A549 (cell line): ENCODE results near the gene USP20. TPM values are rescaled to one million over a fixed set of nuclear protein-coding genes. Genes with fewer than 3 reads are reported as not detected.
A peak's percentile ranks its signal among the peaks of the same experiment; 100 is the strongest.
"Not testable (repeated sequence)": the region's sequence is repeated elsewhere in the genome, so short reads cannot be mapped to it uniquely, and the experiment has no call there.

Experiments
- ATAC-seq, 2 experiments: fragments of 200-7000 bp in 1 of 2; fragments of >200 bp in 1 of 2; cut with Nextera tagmentation in 1 of 2; cut with Tn5 transposase in 1 of 2; 3 replicates each; pipeline versions ENCODE4 v1.8.0 to v1.9.1; 2018 to 2020; ENCODE audit warnings: mild to moderate bottlenecking in 1 of 2, moderate library complexity in 1 of 2
- CTCF ChIA-PET: fragments of 300-600 bp; sonication (Branson Sonifier 250); formaldehyde crosslinking; extraction: SDS; loops from one replicate; lab custom pipeline; 2021; ENCODE audit warnings: antibody characterized with exemption, inconsistent platforms; lab: Yijun Ruan, JAX
- POLR2A ChIA-PET: fragments of 350-600 bp; formaldehyde crosslinking; extraction: SDS; loops from one replicate; lab custom pipeline; 2021; ENCODE audit warnings: antibody characterized with exemption, inconsistent platforms; lab: Yijun Ruan, JAX
- DNase-seq, 2 experiments: peaks; one replicate each; pipeline versions ENCODE4 v3.0.0 to v3.0.0-alpha.2; 2011 to 2016; ENCODE audit warnings: low read depth in 1 of 2, low spot score in 1 of 2
- FAIRE-seq: peaks from 2 replicates; lab custom pipeline; 2011; peaks lifted over from hg19 to GRCh38; lab: Jason Lieb, UNC
- H3K27ac ChIP-seq, 2 experiments: fragments of >200 bp; sonication (Bioruptor Twin); formaldehyde crosslinking; 3 replicates each; pipeline ENCODE4 v1.5.1; 2016 to 2017
- H3K4me1 ChIP-seq: fragments of >200 bp; sonication (Bioruptor Twin); formaldehyde crosslinking; 3 replicates; pipeline ENCODE4 v1.6.1; 2016
- H3K4me2 ChIP-seq: fragments of >200 bp; sonication (Bioruptor Twin); formaldehyde crosslinking; 3 replicates; pipeline ENCODE4 v1.6.1; 2016
- H3K4me3 ChIP-seq: fragments of >200 bp; sonication (Bioruptor Twin); formaldehyde crosslinking; 3 replicates; pipeline ENCODE4 v1.5.1; 2016
- H3K9me3 ChIP-seq: fragments of >200 bp; sonication (Bioruptor Twin); formaldehyde crosslinking; 3 replicates; pipeline ENCODE4 v1.6.1; 2016
- BCL3 ChIP-seq: fragments of >200 bp; sonication (Bioruptor Twin); formaldehyde crosslinking; IDR thresholded peaks from 3 replicates; pipeline ENCODE4 v1.6.1; 2016
- CBX2 ChIP-seq: fragments of 200-600 bp; sonication (generic); IDR thresholded peaks from 2 replicates; pipeline ENCODE4 v1.6.1; 2016; ENCODE audit warnings: low read depth, mild to moderate bottlenecking, borderline replicate concordance
- CBX8 ChIP-seq: fragments of 200-600 bp; sonication (generic); IDR thresholded peaks from 2 replicates; pipeline ENCODE4 v1.6.1; 2016
- E2F6 ChIP-seq: IDR thresholded peaks from 2 replicates; pipeline ENCODE4 v1.6.1; 2012; ENCODE audit warnings: low read depth, borderline replicate concordance
- ELK1 ChIP-seq: fragments of 150-350 bp; IDR thresholded peaks from 2 replicates; pipeline ENCODE4 v1.6.1; 2014; ENCODE audit warnings: low read depth, mild to moderate bottlenecking, low read length
- FOSB ChIP-seq: fragments of 250-450 bp; sonication (Bioruptor Pico); IDR thresholded peaks from 2 replicates; pipeline ENCODE4 v1.5.0; 2020; ENCODE audit warnings: mild to moderate bottlenecking, moderate library complexity
- FOXS1 ChIP-seq: fragments of 250-450 bp; sonication (Bioruptor Pico); IDR thresholded peaks from 2 replicates; pipeline ENCODE4 v1.5.0; 2020; ENCODE audit warnings: mild to moderate bottlenecking, moderate library complexity
- HDAC2 ChIP-seq: fragments of 200-600 bp; sonication (generic); IDR thresholded peaks from 2 replicates; pipeline ENCODE4 v1.6.1; 2016
- HEYL ChIP-seq: fragments of 250-450 bp; sonication (Bioruptor Pico); IDR thresholded peaks from 2 replicates; pipeline ENCODE4 v1.8.0; 2021; ENCODE audit warnings: mild to moderate bottlenecking, moderate library complexity
- JUN ChIP-seq, 2 experiments: fragments of >200 bp; sonication (Bioruptor Twin); formaldehyde crosslinking; IDR thresholded peaks; 2 replicates in 1 of 2; 3 replicates in 1 of 2; pipeline ENCODE4 v1.6.1; 2016 to 2017
- KDM5A ChIP-seq: fragments of 200-600 bp; sonication (generic); IDR thresholded peaks from 2 replicates; pipeline ENCODE4 v1.6.1; 2016; ENCODE audit warnings: antibody characterized with exemption, mild to moderate bottlenecking
- MAFK ChIP-seq: fragments of 450-650 bp; IDR thresholded peaks from 2 replicates; pipeline ENCODE4 v1.6.1; 2014; ENCODE audit not compliant: partially characterized antibody
- MAX ChIP-seq: IDR thresholded peaks from 2 replicates; pipeline ENCODE4 v1.6.1; 2012
- MYC ChIP-seq: IDR thresholded peaks from 2 replicates; pipeline ENCODE4 v1.6.1; 2012; ENCODE audit warnings: mild to moderate bottlenecking, inconsistent platforms, low read length, improper control_type of control experiment, borderline replicate concordance
- PBX3 ChIP-seq: IDR thresholded peaks from 2 replicates; pipeline ENCODE4 v1.6.1; 2012
- RARB ChIP-seq: fragments of 250-450 bp; sonication (Bioruptor Pico); IDR thresholded peaks from 2 replicates; pipeline ENCODE4 v1.8.0; 2021; ENCODE audit warnings: mild to moderate bottlenecking, moderate library complexity
- RCOR1 ChIP-seq: fragments of 150-350 bp; IDR thresholded peaks from 2 replicates; pipeline ENCODE4 v1.6.1; 2014; ENCODE audit warnings: antibody characterized with exemption, low read length, low read depth
- REST ChIP-seq: fragments of 200-600 bp; sonication (generic); IDR thresholded peaks from 2 replicates; pipeline ENCODE4 v1.6.1; 2016; ENCODE audit warnings: antibody characterized with exemption, mild to moderate bottlenecking, moderate library complexity
- SMC3 ChIP-seq: fragments of >200 bp; sonication (Bioruptor Twin); formaldehyde crosslinking; IDR thresholded peaks from 3 replicates; pipeline ENCODE4 v1.6.1; 2018; ENCODE audit warnings: inconsistent platforms
- TP53 ChIP-seq: fragments of 250-450 bp; sonication (Bioruptor Pico); IDR thresholded peaks from 2 replicates; pipeline ENCODE4 v1.5.0; 2021; ENCODE audit warnings: mild to moderate bottlenecking, moderate library complexity
- USF2 ChIP-seq: fragments of 450-650 bp; IDR thresholded peaks from 2 replicates; pipeline ENCODE4 v1.6.1; 2014; ENCODE audit warnings: antibody characterized with exemption
- ZC3H11A ChIP-seq: fragments of 450-650 bp; IDR thresholded peaks from 2 replicates; pipeline ENCODE4 v1.6.1; 2014; ENCODE audit warnings: antibody characterized with exemption, mild to moderate bottlenecking
- ZNF302 ChIP-seq: fragments of 250-450 bp; sonication (Bioruptor Pico); IDR thresholded peaks from 2 replicates; pipeline ENCODE4 v1.9.0; 2021; ENCODE audit warnings: inconsistent platforms, mild to moderate bottlenecking, moderate library complexity
- WGBS: methylation state at CpG from one replicate; pipeline ENCODE4 v1.1.6; 2017; ENCODE audit errors: missing lambda C conversion rate; 5-methylcytosine and 5-hydroxymethylcytosine counted together
- polyA plus RNA-seq, 4 experiments: library from polyadenylated mRNA; depleted of rRNA in 3 of 4; stranded (reverse); fragments of >200 nt; fragmentation: RNase III in 1 of 4; extraction: RNeasy Plus Mini Kit Qiagen cat#74134 plus additional on column Dnase treatment in 1 of 4; gene quantifications; 2 replicates in 3 of 4; 3 replicates in 1 of 4; pipeline ENCODE4 v1.2.3, GENCODE V29; 2011 to 2017

USP20 gene
- polyA plus RNA-seq, 2 of the 4 experiments (the other 2 are of a cell fraction) = 3.9 to 5.0 TPM

GRCh38 chr9:129794549-129794948, 40.7 kb upstream of the USP20 start:
- WGBS = 48% methylated on average over 8 of the region's 8 CpGs
- DNase-seq (no peak), ATAC-seq (no peak)

GRCh38 chr9:129796029-129796428, 39.2 kb upstream of the USP20 start:
- 58% methylated on average over 2 of the region's 2 CpGs for WGBS
- H3K4me2 ChIP-seq, H3K4me3 ChIP-seq, H3K27ac ChIP-seq, DNase-seq, FAIRE-seq, H3K4me1 ChIP-seq, POLR2A ChIA-PET, H3K9me3 ChIP-seq: not testable (repeated sequence)
- peak in 1 of 2 experiments; percentile 11; a peak in 2 of 6 replicates for ATAC-seq
- CTCF ChIA-PET = interaction anchor here (1.1 to 26.1 kb wide), 3 partner anchors 44 to 153 kb away, joined by 3 to 1179 read pairs (median 3); no protein-coding TSS in a partner anchor

More at GRCh38 chr9:129794549-129794948, 40.7 kb upstream of the USP20 start:
- peaks cover 3% of the 10 kb centered on the region; the same call in 1 of the 3 replicates for H3K4me1 ChIP-seq
- H3K9me3 ChIP-seq = no peaks in the 10 kb centered on the region
- CTCF ChIA-PET = interaction anchor here (2.4 to 26.1 kb wide), 2 partner anchors 11 to 62 kb away, joined by 20 to 1179 read pairs; no protein-coding TSS in a partner anchor
- H3K4me3 ChIP-seq = no peak overlapping the region
- FAIRE-seq = no peak
- no peak overlapping the region for H3K4me2 ChIP-seq
- POLR2A ChIA-PET = no interaction called here
- TF ChIP-seq RARB (no peak), HEYL (no peak), MAX (no peak), FOXS1 (no peak), ELK1 (no peak), ZNF302 (CRISPR knock-in tag) (no peak), ZC3H11A (no peak), FOSB (CRISPR knock-in tag) (no peak), MYC (no peak), CBX8 (no peak), RCOR1 (no peak), E2F6 (no peak), JUN (IDR thresholded peaks at IDR 0.05) (no peak), BCL3 (no peak), HDAC2 (no peak), CBX2 (no peak), PBX3 (no peak), MAFK (no peak)
- no peak overlapping the region for H3K27ac ChIP-seq

- H3K4me2 ChIP-seq = no peak overlapping the region
- no peak for DNase-seq
- ChIA-PET POLR2A (no interaction called here), CTCF (interaction anchor here (1.0 to 2.8 kb wide), 4 partner anchors 9 to 72 kb away, joined by 3 to 12 read pairs (median 10); no protein-coding TSS in a partner anchor)
- no peak overlapping the region for H3K27ac ChIP-seq
- no peak for FAIRE-seq
- no peak for TF ChIP-seq MYC
- no peak for TF ChIP-seq REST
- TF ChIP-seq MAX = no peak
- TF ChIP-seq FOSB (CRISPR knock-in tag) = no peak
- no peak for TF ChIP-seq KDM5A
- no peak for TF ChIP-seq USF2
- TF ChIP-seq TP53 (CRISPR knock-in tag) = no peak
- no peak for TF ChIP-seq SMC3
- no peak for ATAC-seq
- no peaks in the 10 kb centered on the region for H3K9me3 ChIP-seq
- peaks cover 5% of the 10 kb centered on the region for H3K4me1 ChIP-seq
- H3K4me3 ChIP-seq = no peak overlapping the region
- 30% methylated on average over 6 of the region's 6 CpGs for WGBS
Measured at GRCh38 chr9:129798973-129799372, 36.3 kb upstream of the USP20 start.
